Lower leg skin (tissue), 3 donors: ENCODE measurements around the gene ALPP.

Experiments
- CTCF ChIP-seq, 3 donors: fragments of 450-650 bp; IDR thresholded peaks; one replicate each; pipeline ENCODE4 v1.5.1; 2016; ENCODE audit warnings: antibody characterized with exemption in 3 of 3, mild to moderate bottlenecking in 3 of 3, moderate library complexity in 2 of 3
- POLR2A ChIP-seq, 2 donors: fragments of 450-650 bp; IDR thresholded peaks; one replicate each; pipeline ENCODE4 v1.6.1; 2016 to 2017; ENCODE audit warnings: antibody characterized with exemption in 2 of 2, mild to moderate bottlenecking in 1 of 2, moderate library complexity in 1 of 2

GRCh38 chr2:232339121-232340081, 39.1 kb upstream of the ALPP start:
- no peak for TF ChIP-seq POLR2A (IDR thresholded peaks at IDR 0.05)
- no peak for TF ChIP-seq CTCF (IDR thresholded peaks at IDR 0.05)
